HG03520 (cell line): ENCODE data around the gene PCA3.
"Not testable (repeated sequence)": the region's sequence is repeated elsewhere in the genome, so short reads cannot be mapped to it uniquely, and the experiment has no call there.

Experiments used
- ATAC-seq: cut with Tn5 transposase; IDR thresholded peaks from one replicate; pipeline ENCODE4 v1.9.1; 2021; ENCODE audit warnings: mild to moderate bottlenecking, moderate library complexity; ENCODE audit not compliant: unreplicated experiment

The PCA3 gene

GRCh38 chr9:76764138-76764537, at the start of gene PCA3:
PCA3 (plus strand) TSS chr9:76764438.
- no peak for ATAC-seq

GRCh38 chr9:76716085-76716672, 48.1 kb upstream of the PCA3 start:
- no peak for ATAC-seq

- ATAC-seq: no peak
Measured at GRCh38 chr9:76717176-76717575, 47.1 kb upstream of the PCA3 start.

GRCh38 chr9:76717613-76718012, 46.6 kb upstream of the PCA3 start:
- no peak for ATAC-seq

GRCh38 chr9:76718166-76718565, 46.1 kb upstream of the PCA3 start:
- no peak for ATAC-seq

GRCh38 chr9:76720245-76720644, 44.0 kb upstream of the PCA3 start:
- ATAC-seq: no peak

GRCh38 chr9:76725011-76725546, 39.2 kb upstream of the PCA3 start:
- no peak for ATAC-seq

GRCh38 chr9:76725885-76726284, 38.4 kb upstream of the PCA3 start:
- ATAC-seq: no peak

- no peak for ATAC-seq
Measured at GRCh38 chr9:76729116-76729515, 35.1 kb upstream of the PCA3 start.

- no peak for ATAC-seq
Measured at GRCh38 chr9:76729980-76730737, 34.1 kb upstream of the PCA3 start.

- no peak for ATAC-seq
Measured at GRCh38 chr9:76730801-76731200, 33.4 kb upstream of the PCA3 start.

- ATAC-seq: no peak
Measured at GRCh38 chr9:76732341-76732958, 31.8 kb upstream of the PCA3 start.

GRCh38 chr9:76733096-76733495, 31.1 kb upstream of the PCA3 start:
- no peak for ATAC-seq

GRCh38 chr9:76734716-76735115, 29.5 kb upstream of the PCA3 start:
- ATAC-seq: no peak

GRCh38 chr9:76737154-76737902, 26.9 kb upstream of the PCA3 start:
- ATAC-seq: no peak

GRCh38 chr9:76738402-76738801, 25.8 kb upstream of the PCA3 start:
- ATAC-seq: no peak

- no peak for ATAC-seq
Measured at GRCh38 chr9:76741524-76741923, 22.7 kb upstream of the PCA3 start.

- not testable (repeated sequence) for ATAC-seq
Measured at GRCh38 chr9:76742890-76743289, 21.3 kb upstream of the PCA3 start.

- ATAC-seq: no peak
Measured at GRCh38 chr9:76743931-76744330, 20.3 kb upstream of the PCA3 start.

- ATAC-seq: peak; percentile 58
Measured at GRCh38 chr9:76744336-76744735, 19.9 kb upstream of the PCA3 start.

- no peak for ATAC-seq
Measured at GRCh38 chr9:76751001-76751400, 13.2 kb upstream of the PCA3 start.
